ENCODE data around the gene FOXA2.

Gene FOXA2

GRCh38 chr20:22575737-22576136 lies 8.6 kb downstream of the FOXA2 start:
- TF ChIP-seq ZFX (IDR thresholded peaks at IDR 0.05; ENCODE audit: borderline replicate concordance) (no peak), CTCF (IDR thresholded peaks at IDR 0.05) (no peak)
- no peak overlapping the region for H3K27ac ChIP-seq

- TF ChIP-seq ZFX (IDR thresholded peaks at IDR 0.05; ENCODE audit: borderline replicate concordance): no peak
- TF ChIP-seq CTCF (IDR thresholded peaks at IDR 0.05): no peak
- no peak overlapping the region for H3K27ac ChIP-seq
These were observed 9.2 kb downstream of the FOXA2 start for GRCh38 chr20:22575087-22575721.

GRCh38 chr20:22574545-22575086 lies 9.8 kb downstream of the FOXA2 start:
- TF ChIP-seq ZFX (IDR thresholded peaks at IDR 0.05; ENCODE audit: borderline replicate concordance) (no peak), CTCF (IDR thresholded peaks at IDR 0.05) (no peak)
- H3K27ac ChIP-seq: no peak overlapping the region

- TF ChIP-seq CTCF (IDR thresholded peaks at IDR 0.05) (no peak), ZFX (IDR thresholded peaks at IDR 0.05; ENCODE audit: borderline replicate concordance) (no peak)
- H3K27ac ChIP-seq: no peak overlapping the region
These were observed 11.9 kb downstream of the FOXA2 start for GRCh38 chr20:22572491-22572890.

- H3K27ac ChIP-seq: no peak overlapping the region
- TF ChIP-seq CTCF (IDR thresholded peaks at IDR 0.05) (no peak), ZFX (IDR thresholded peaks at IDR 0.05; ENCODE audit: borderline replicate concordance) (no peak)
These were observed 12.3 kb downstream of the FOXA2 start for GRCh38 chr20:22572023-22572422.

GRCh38 chr20:22569353-22569752 lies 15.0 kb downstream of the FOXA2 start:
- no peak overlapping the region for H3K27ac ChIP-seq
- TF ChIP-seq CTCF (IDR thresholded peaks at IDR 0.05): no peak
- no peak for TF ChIP-seq ZFX (IDR thresholded peaks at IDR 0.05; ENCODE audit: borderline replicate concordance)

GRCh38 chr20:22568872-22569344 lies 15.5 kb downstream of the FOXA2 start:
- H3K27ac ChIP-seq: no peak overlapping the region
- TF ChIP-seq ZFX (IDR thresholded peaks at IDR 0.05; ENCODE audit: borderline replicate concordance) (no peak), CTCF (IDR thresholded peaks at IDR 0.05) (no peak)

Measured in 22Rv1 (cell line).